MCF 10A (cell line): ENCODE results near the gene BSPH1. TPM values are rescaled to one million over a fixed set of nuclear protein-coding genes. Genes with fewer than 3 reads are reported as not detected.

Source experiments
- BruUV-seq: library from RNA; stranded (reverse); fragments of 400-500 nt; replicated peaks from 2 replicates; lab custom pipeline; 2021; lab: Mats Ljungman, UMichigan
- CTCF ChIA-PET: fragments of 300-600 bp; sonication (Branson Sonifier 250); formaldehyde crosslinking; extraction: SDS; loops from one replicate; lab custom pipeline; 2021; ENCODE audit warnings: antibody characterized with exemption, inconsistent platforms; lab: Yijun Ruan, JAX
- POLR2A ChIA-PET: fragments of 300-600, 350-650 bp; sonication (Branson Sonifier 250); formaldehyde crosslinking; extraction: SDS; loops from one replicate; lab custom pipeline; 2020; ENCODE audit warnings: antibody characterized with exemption, inconsistent platforms; lab: Yijun Ruan, JAX
- DNase-seq: peaks from one replicate; pipeline ENCODE4 v3.0.0-alpha.2; 2018; ENCODE audit not compliant: unreplicated experiment
- H3K27ac Mint-ChIP-seq: one replicate; pipeline ENCODE4 v1.8.0; 2022; ENCODE audit warnings: mild to moderate bottlenecking, low read depth, mixed read lengths; ENCODE audit not compliant: unreplicated experiment
- H3K27me3 Mint-ChIP-seq: one replicate; pipeline ENCODE4 v1.8.0; 2022; ENCODE audit warnings: mixed read lengths; ENCODE audit not compliant: insufficient read depth, unreplicated experiment
- H3K36me3 Mint-ChIP-seq: one replicate; pipeline ENCODE4 v1.8.0; 2022; ENCODE audit warnings: mild to moderate bottlenecking, moderate library complexity, mixed read lengths; ENCODE audit not compliant: insufficient read depth, unreplicated experiment
- H3K4me1 Mint-ChIP-seq: one replicate; pipeline ENCODE4 v1.8.0; 2022; ENCODE audit warnings: mixed read lengths; ENCODE audit not compliant: insufficient read depth, unreplicated experiment
- H3K4me3 Mint-ChIP-seq: one replicate; pipeline ENCODE4 v1.8.0; 2022; ENCODE audit warnings: mild to moderate bottlenecking, moderate library complexity, mixed read lengths; ENCODE audit not compliant: unreplicated experiment
- H3K9me3 Mint-ChIP-seq: one replicate; pipeline ENCODE4 v1.8.0; 2022; ENCODE audit warnings: mixed read lengths; ENCODE audit not compliant: unreplicated experiment
- CTCF ChIP-seq: fragments of 200-600 bp; IDR thresholded peaks from one replicate; pipeline ENCODE4 v1.8.0; 2022; ENCODE audit warnings: antibody characterized with exemption, mild to moderate bottlenecking; ENCODE audit not compliant: unreplicated experiment
- intact Hi-C: fragments of 100-400 bp; cut with micrococcal nuclease; formaldehyde crosslinking; loops from 2 replicates; pipeline ENCODE4 v1.14.1; 2022
- total RNA-seq: library from RNA; stranded (reverse); gene quantifications from 2 replicates; pipeline ENCODE4 v1.2.3, GENCODE V29; 2022

Gene BSPH1
- total RNA-seq, 1 experiment from 2014 or later: not detected

GRCh38 chr19:48029431-48029830, 37.5 kb upstream of the BSPH1 start:
- no peak for TF ChIP-seq CTCF
- Mint-ChIP-seq H3K4me3 (no peak overlapping the region), H3K36me3 (no peaks in the 10 kb centered on the region), H3K9me3 (no peaks in the 10 kb centered on the region), H3K4me1 (no peaks in the 10 kb centered on the region), H3K27ac (no peak overlapping the region), H3K27me3 (peaks cover 76% of the 10 kb centered on the region)
- intact Hi-C loops: no loop called here
- no TSS peak for BruUV-seq
- ChIA-PET CTCF (interaction anchor here (0.6 to 0.7 kb wide), 2 partner anchors 55 to 166 kb away, joined by 3 read pairs; no protein-coding TSS in a partner anchor), POLR2A (no interaction called here)
- DNase-seq: no peak

- intact Hi-C loops: no loop called here
- Mint-ChIP-seq H3K4me3 (no peak overlapping the region), H3K36me3 (no peaks in the 10 kb centered on the region), H3K27me3 (peaks cover 84% of the 10 kb centered on the region), H3K27ac (no peak overlapping the region), H3K4me1 (no peaks in the 10 kb centered on the region), H3K9me3 (no peaks in the 10 kb centered on the region)
- CTCF ChIA-PET: no interaction called here
- DNase-seq: no peak
- POLR2A ChIA-PET: no interaction called here
- TF ChIP-seq CTCF: no peak
- no TSS peak for BruUV-seq
Measured at GRCh38 chr19:48025480-48025879, 33.5 kb upstream of the BSPH1 start.

GRCh38 chr19:48023518-48023917, 31.5 kb upstream of the BSPH1 start:
- TF ChIP-seq CTCF: no peak
- no TSS peak for BruUV-seq
- intact Hi-C loops: no loop called here
- ChIA-PET CTCF (interaction anchor here (0.6 to 0.7 kb wide), 3 partner anchors 10 to 519 kb away, joined by 3 to 4 read pairs (median 3); no protein-coding TSS in a partner anchor), POLR2A (no interaction called here)
- Mint-ChIP-seq H3K27me3 (peaks cover 90% of the 10 kb centered on the region), H3K36me3 (no peaks in the 10 kb centered on the region), H3K9me3 (no peaks in the 10 kb centered on the region), H3K4me1 (no peaks in the 10 kb centered on the region), H3K4me3 (no peak overlapping the region), H3K27ac (no peak overlapping the region)
- no peak for DNase-seq

GRCh38 chr19:48023011-48023410, 31.0 kb upstream of the BSPH1 start:
- CTCF ChIA-PET: interaction anchor here (0.6 kb wide), 1 partner anchor 21 kb away, joined by 3 read pairs; no protein-coding TSS in a partner anchor
- no peak for DNase-seq
- intact Hi-C loops: no loop called here
- no peak overlapping the region for H3K27ac Mint-ChIP-seq
- H3K36me3 Mint-ChIP-seq: no peaks in the 10 kb centered on the region
- H3K27me3 Mint-ChIP-seq: peaks cover 90% of the 10 kb centered on the region
- no peaks in the 10 kb centered on the region for H3K4me1 Mint-ChIP-seq
- BruUV-seq: no TSS peak
- H3K4me3 Mint-ChIP-seq: no peak overlapping the region
- no peaks in the 10 kb centered on the region for H3K9me3 Mint-ChIP-seq
- no peak for TF ChIP-seq CTCF
- POLR2A ChIA-PET: no interaction called here
